Measurements from ENCODE around the gene PPP1R3G. TPM values are rescaled to one million over a fixed set of nuclear protein-coding genes. Genes with fewer than 3 reads are reported as not detected.

The PPP1R3G gene
- total and polyA plus RNA-seq, 2 donors (not counting 1 experiment from before 2014, with no cell fraction given) = 0.09 to 0.25 TPM

- Histone ChIP-seq H3K9ac (ENCODE audit: low read length) (no peak overlapping the region), H3K27me3 (replicated peaks in 1 of 4; ENCODE audit: control extremely low read depth in 1 of 4, control insufficient read depth in 3 of 4, insufficient read depth in 4 of 4, low read length in 3 of 4) (no peaks in the 10 kb centered on the region), H3K36me3 (replicated peaks in 1 of 2; ENCODE audit: control extremely low read depth in 1 of 2, control insufficient read depth in 1 of 2, extremely low read depth in 1 of 2, insufficient read depth in 2 of 2, low read length in 1 of 2) (no peaks in the 10 kb centered on the region), H3K4me2 (replicated peaks; ENCODE audit: low read depth, low read length, poor library complexity, severe bottlenecking) (no peak overlapping the region), H3K4me3 (ENCODE audit: control extremely low read depth in 1 of 5, extremely low read depth in 1 of 5, insufficient read depth in 1 of 5, low read depth in 2 of 5, low read length in 4 of 5) (no peak overlapping the region), H3K4me1 (ENCODE audit: control insufficient read depth in 2 of 2, insufficient read depth in 2 of 2, low read length in 2 of 2) (peaks cover 1 to 4% of the 10 kb centered on the region in 2 donors), H3K79me2 (ENCODE audit: control insufficient read depth, insufficient read depth, low read length) (no peaks in the 10 kb centered on the region), H3K9me3 (ENCODE audit: control extremely low read depth in 1 of 3, control insufficient read depth in 2 of 3, insufficient read depth in 1 of 3, low read length in 2 of 3) (peaks cover 0 to 9% (median 3%) of the 10 kb centered on the region in 3 donors), H4K20me1 (ENCODE audit: control insufficient read depth, insufficient read depth, low read length, poor library complexity, severe bottlenecking) (no peaks in the 10 kb centered on the region), H2AFZ (ENCODE audit: insufficient read depth, low read depth, low read length, poor library complexity, severe bottlenecking) (no peak overlapping the region), H3K27ac (ENCODE audit: low read length in 2 of 2) (no peak overlapping the region)
- peaks cover 2% of the 10 kb centered on the region for H3K9me3 Mint-ChIP-seq (ENCODE audit: insufficient read depth)
- no peak overlapping the region for H3K4me3 Mint-ChIP-seq
- intact Hi-C loops (cut with micrococcal nuclease) = no loop called here
- DNase-seq (no peak), ATAC-seq (ENCODE audit: low read depth) (no peak)
- H3K27me3 Mint-ChIP-seq = no peaks in the 10 kb centered on the region
- H3K27ac Mint-ChIP-seq = no peak overlapping the region
- TF ChIP-seq EZH2 (IDR thresholded peaks at IDR 0.05; ENCODE audit: borderline replicate concordance, insufficient read depth, low read depth, low read length, poor library complexity, severe bottlenecking) (no peak), CTCF (IDR thresholded peaks at IDR 0.05) (no peak)
- POLR2A ChIA-PET = no interaction called here
- CTCF ChIA-PET = no interaction called here
- H3K4me1 Mint-ChIP-seq = peaks cover 8% of the 10 kb centered on the region
- 95% methylated on average over 16 of the region's 24 CpGs for WGBS (ENCODE audit: insufficient coverage)
Measured at GRCh38 chr6:5066456-5067093, 18.6 kb upstream of the PPP1R3G start.

- Mint-ChIP-seq H3K27ac (no peak overlapping the region), H3K9me3 (ENCODE audit: insufficient read depth) (peaks cover 2% of the 10 kb centered on the region), H3K27me3 (no peaks in the 10 kb centered on the region), H3K4me1 (peaks cover 5% of the 10 kb centered on the region), H3K4me3 (no peak overlapping the region)
- no peak overlapping the region for H3K27ac ChIP-seq (ENCODE audit: low read length in 2 of 2)
- POLR2A ChIA-PET = no interaction called here
- H3K9ac ChIP-seq (ENCODE audit: low read length) = no peak overlapping the region
- H3K4me1 ChIP-seq (ENCODE audit: control insufficient read depth in 2 of 2, insufficient read depth in 2 of 2, low read length in 2 of 2) = no peaks in the 10 kb centered on the region
- ATAC-seq (ENCODE audit: low read depth) (no peak), DNase-seq (no peak)
- CTCF ChIA-PET = no interaction called here
- no peak overlapping the region for H3K4me2 ChIP-seq (replicated peaks; ENCODE audit: low read depth, low read length, poor library complexity, severe bottlenecking)
- no peaks in the 10 kb centered on the region for H4K20me1 ChIP-seq (ENCODE audit: control insufficient read depth, insufficient read depth, low read length, poor library complexity, severe bottlenecking)
- H3K79me2 ChIP-seq (ENCODE audit: control insufficient read depth, insufficient read depth, low read length) = no peaks in the 10 kb centered on the region
- TF ChIP-seq CTCF (IDR thresholded peaks at IDR 0.05) = no peak
- no peak for TF ChIP-seq EZH2 (IDR thresholded peaks at IDR 0.05; ENCODE audit: borderline replicate concordance, insufficient read depth, low read depth, low read length, poor library complexity, severe bottlenecking)
- no peaks in the 10 kb centered on the region for H3K36me3 ChIP-seq (replicated peaks in 1 of 2; ENCODE audit: control extremely low read depth in 1 of 2, control insufficient read depth in 1 of 2, extremely low read depth in 1 of 2, insufficient read depth in 2 of 2, low read length in 1 of 2)
- intact Hi-C loops (cut with micrococcal nuclease) = no loop called here
- no peaks in the 10 kb centered on the region for H3K27me3 ChIP-seq (replicated peaks in 1 of 4; ENCODE audit: control extremely low read depth in 1 of 4, control insufficient read depth in 3 of 4, insufficient read depth in 4 of 4, low read length in 3 of 4)
- WGBS (ENCODE audit: insufficient coverage) = 96% methylated on average over 3 of the region's 3 CpGs
- H3K9me3 ChIP-seq (ENCODE audit: control extremely low read depth in 1 of 3, control insufficient read depth in 2 of 3, insufficient read depth in 1 of 3, low read length in 2 of 3) = peaks cover 0 to 9% (median 3%) of the 10 kb centered on the region in 3 donors
- H3K4me3 ChIP-seq (ENCODE audit: control extremely low read depth in 1 of 5, extremely low read depth in 1 of 5, insufficient read depth in 1 of 5, low read depth in 2 of 5, low read length in 4 of 5) = no peak overlapping the region
- no peak overlapping the region for H2AFZ ChIP-seq (ENCODE audit: insufficient read depth, low read depth, low read length, poor library complexity, severe bottlenecking)
Measured at GRCh38 chr6:5067305-5067704, 17.8 kb upstream of the PPP1R3G start.
